ENCODE measurements around the gene LYZL1.

DNA sequence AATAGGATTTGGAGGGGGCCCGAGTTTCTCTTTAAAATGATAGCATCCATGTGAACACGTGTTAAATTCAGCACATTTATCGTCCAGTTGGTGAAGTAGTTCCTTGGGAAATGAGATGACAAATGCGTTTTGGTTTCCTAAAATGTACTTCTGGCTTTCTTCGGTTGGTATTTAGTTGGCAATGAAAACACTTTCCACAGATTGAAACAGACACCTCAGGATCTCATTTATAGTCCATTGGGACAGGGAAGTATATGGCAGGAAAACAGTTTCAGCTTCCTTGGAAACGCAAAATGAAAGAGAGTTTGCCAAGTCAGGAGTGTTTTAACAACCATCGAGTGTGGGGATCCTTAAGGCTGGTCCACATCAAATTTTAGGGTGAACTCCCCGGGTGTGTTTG is 19.4 kb upstream of the LYZL1 start:
- TF ChIP-seq, protein P1, sequence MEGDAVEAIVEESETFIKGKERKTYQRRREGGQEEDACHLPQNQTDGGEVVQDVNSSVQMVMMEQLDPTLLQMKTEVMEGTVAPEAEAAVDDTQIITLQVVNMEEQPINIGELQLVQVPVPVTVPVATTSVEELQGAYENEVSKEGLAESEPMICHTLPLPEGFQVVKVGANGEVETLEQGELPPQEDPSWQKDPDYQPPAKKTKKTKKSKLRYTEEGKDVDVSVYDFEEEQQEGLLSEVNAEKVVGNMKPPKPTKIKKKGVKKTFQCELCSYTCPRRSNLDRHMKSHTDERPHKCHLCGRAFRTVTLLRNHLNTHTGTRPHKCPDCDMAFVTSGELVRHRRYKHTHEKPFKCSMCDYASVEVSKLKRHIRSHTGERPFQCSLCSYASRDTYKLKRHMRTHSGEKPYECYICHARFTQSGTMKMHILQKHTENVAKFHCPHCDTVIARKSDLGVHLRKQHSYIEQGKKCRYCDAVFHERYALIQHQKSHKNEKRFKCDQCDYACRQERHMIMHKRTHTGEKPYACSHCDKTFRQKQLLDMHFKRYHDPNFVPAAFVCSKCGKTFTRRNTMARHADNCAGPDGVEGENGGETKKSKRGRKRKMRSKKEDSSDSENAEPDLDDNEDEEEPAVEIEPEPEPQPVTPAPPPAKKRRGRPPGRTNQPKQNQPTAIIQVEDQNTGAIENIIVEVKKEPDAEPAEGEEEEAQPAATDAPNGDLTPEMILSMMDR (IDR thresholded peaks at IDR 0.05): no peak
- TF ChIP-seq POLR2AphosphoS5 (IDR thresholded peaks at IDR 0.05) (no peak), POLR2A (IDR thresholded peaks at IDR 0.05) (no peak), EP300 (IDR thresholded peaks at IDR 0.05) (no peak)
